Thoracic aorta (tissue), 2 donors: ENCODE measurements around the gene OTOA. TPM values are rescaled to one million over a fixed set of nuclear protein-coding genes. Genes with fewer than 3 reads are reported as not detected.
A peak's percentile ranks its signal among the peaks of the same experiment; 100 is the strongest.
"Not testable (repeated sequence)": the region's sequence is repeated elsewhere in the genome, so short reads cannot be mapped to it uniquely, and the experiment has no call there.

Source experiments
- ATAC-seq: fragments of 150-250 bp; one replicate; pipeline ENCODE4 v1.8.0; 2017; ENCODE audit warnings: low read depth; ENCODE audit not compliant: insufficient number of reproducible peaks, low FRiP score
- DNase-seq: peaks from one replicate; pipeline ENCODE4 v3.0.0-alpha.2; 2020; ENCODE audit warnings: low spot score
- H3K27ac ChIP-seq, 2 donors: fragments of 200-600 bp; sonication (generic); 1 replicate in 1 of 2; 2 replicates in 1 of 2; pipeline ENCODE4 v1.5.1; 2016; ENCODE audit warnings: mild to moderate bottlenecking in 2 of 2, moderate library complexity in 2 of 2
- H3K27me3 ChIP-seq: fragments of 200-600 bp; sonication (generic); replicated peaks from 2 replicates; pipeline ENCODE4 v1.6.0; 2016; ENCODE audit warnings: mild to moderate bottlenecking; ENCODE audit not compliant: insufficient read depth
- H3K36me3 ChIP-seq: fragments of 200-600 bp; sonication (generic); one replicate; pipeline ENCODE4 v1.5.1; 2016
- H3K4me1 ChIP-seq, 2 donors: fragments of 200-600 bp; sonication (generic); 1 replicate in 1 of 2; 2 replicates in 1 of 2; pipeline versions ENCODE4 v1.5.1 to v1.6.0; 2016; ENCODE audit warnings: low read depth in 2 of 2, mild to moderate bottlenecking in 1 of 2; ENCODE audit not compliant: control insufficient read depth in 1 of 2
- H3K4me3 ChIP-seq: fragments of 200-600 bp; sonication (generic); 2 replicates; pipeline ENCODE4 v1.5.1; 2016; ENCODE audit warnings: mild to moderate bottlenecking
- H3K9me3 ChIP-seq: fragments of 200-600 bp; sonication (generic); 2 replicates; pipeline ENCODE4 v1.5.1; 2016
- total RNA-seq, 2 donors: library from RNA; depleted of rRNA; stranded (reverse); fragments of >200 nt; gene quantifications; one replicate each; pipeline versions ENCODE4 v1.1.0 to v1.2.3, GENCODE V29; 2016
- TF ChIP-seq, protein P1 (sequence below): fragments of 200-600 bp; sonication (generic); IDR thresholded peaks from one replicate; pipeline ENCODE4 v1.5.1; 2019; ENCODE audit warnings: antibody characterized with exemption

OTOA gene
- total RNA-seq, 2 donors from 2014 or later: 0.21 TPM; not detected in 1

DNA sequence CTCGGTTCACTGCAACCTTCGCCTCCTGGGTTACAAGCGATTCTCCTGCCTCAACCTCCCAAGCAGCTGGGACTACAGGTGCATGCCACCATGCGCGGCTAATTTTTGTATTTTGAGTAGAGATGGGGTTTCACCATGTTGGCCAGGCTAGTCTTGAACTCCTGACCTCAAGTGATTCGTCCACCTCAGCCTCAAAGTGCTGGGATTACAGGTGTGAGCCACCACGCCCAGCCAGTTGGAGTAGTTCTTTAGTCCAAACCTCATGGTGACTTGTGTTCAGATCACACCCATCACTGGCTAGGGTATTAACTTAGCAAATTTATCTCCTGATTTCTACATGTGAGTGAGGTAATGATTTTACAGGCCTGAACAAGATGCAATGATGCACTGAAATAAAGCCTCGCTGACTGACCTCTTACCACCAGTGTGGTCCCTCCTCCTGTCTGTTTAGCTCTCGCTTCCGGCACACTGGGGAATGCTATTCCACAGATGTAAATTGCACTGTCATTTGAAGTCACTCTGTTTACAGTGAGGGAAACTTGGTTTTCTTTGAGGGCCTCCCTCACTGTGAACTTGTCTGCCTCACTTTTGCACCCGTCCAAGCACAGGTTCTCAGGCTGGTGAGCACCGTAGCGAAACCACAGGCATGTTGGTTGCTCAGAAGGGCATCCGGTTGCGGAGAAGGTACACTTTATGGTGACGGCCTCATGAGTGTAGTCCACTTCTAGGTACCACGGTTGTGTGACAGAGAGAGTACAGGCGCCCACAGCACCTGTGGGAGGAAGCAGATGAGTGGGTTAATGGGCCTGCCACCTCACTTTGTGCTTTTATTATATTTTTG, 16.8 kb upstream of the OTOA start:
- TF ChIP-seq, protein P1, sequence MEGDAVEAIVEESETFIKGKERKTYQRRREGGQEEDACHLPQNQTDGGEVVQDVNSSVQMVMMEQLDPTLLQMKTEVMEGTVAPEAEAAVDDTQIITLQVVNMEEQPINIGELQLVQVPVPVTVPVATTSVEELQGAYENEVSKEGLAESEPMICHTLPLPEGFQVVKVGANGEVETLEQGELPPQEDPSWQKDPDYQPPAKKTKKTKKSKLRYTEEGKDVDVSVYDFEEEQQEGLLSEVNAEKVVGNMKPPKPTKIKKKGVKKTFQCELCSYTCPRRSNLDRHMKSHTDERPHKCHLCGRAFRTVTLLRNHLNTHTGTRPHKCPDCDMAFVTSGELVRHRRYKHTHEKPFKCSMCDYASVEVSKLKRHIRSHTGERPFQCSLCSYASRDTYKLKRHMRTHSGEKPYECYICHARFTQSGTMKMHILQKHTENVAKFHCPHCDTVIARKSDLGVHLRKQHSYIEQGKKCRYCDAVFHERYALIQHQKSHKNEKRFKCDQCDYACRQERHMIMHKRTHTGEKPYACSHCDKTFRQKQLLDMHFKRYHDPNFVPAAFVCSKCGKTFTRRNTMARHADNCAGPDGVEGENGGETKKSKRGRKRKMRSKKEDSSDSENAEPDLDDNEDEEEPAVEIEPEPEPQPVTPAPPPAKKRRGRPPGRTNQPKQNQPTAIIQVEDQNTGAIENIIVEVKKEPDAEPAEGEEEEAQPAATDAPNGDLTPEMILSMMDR: no peak
- Histone ChIP-seq H3K27me3 (no peaks in the 10 kb centered on the region), H3K4me3 (no peak overlapping the region), H3K4me1 (peaks cover 9 to 10% of the 10 kb centered on the region in 2 donors), H3K36me3 (no peaks in the 10 kb centered on the region), H3K27ac (no peak overlapping the region), H3K9me3 (no peaks in the 10 kb centered on the region)
- DNase-seq: no peak
- no peak for ATAC-seq

DNA sequence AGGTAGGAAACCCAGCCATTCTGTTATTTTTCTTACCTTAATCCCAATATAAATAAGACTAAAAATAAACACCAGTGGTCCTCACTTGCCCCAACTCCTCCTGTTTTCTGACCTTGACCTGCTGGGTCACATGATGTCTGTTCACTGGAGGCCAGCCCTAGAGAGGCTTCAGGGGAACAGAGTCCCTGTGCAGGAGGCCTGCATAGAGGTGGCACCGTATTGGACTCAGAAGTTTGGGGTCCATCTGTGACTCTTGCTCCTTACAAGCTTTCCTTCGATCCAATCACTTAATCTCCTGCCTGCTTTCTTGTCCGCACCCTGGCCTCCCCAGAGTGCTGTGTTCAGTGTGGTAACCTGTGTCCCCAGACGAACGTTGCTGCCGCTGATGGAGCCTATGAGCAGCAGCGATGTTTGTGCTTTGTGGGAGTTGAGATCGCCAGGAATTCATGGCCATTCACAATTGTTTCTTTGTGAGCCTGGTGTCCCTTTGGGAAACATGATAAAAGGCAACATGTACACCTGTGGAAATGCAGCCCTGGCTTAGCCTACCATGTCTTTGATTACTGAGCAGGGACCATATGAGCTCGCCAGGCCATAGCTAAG, 16.1 kb upstream of the OTOA start:
- Histone ChIP-seq H3K27ac (no peak overlapping the region), H3K4me3 (no peak overlapping the region), H3K27me3 (no peaks in the 10 kb centered on the region)

DNA sequence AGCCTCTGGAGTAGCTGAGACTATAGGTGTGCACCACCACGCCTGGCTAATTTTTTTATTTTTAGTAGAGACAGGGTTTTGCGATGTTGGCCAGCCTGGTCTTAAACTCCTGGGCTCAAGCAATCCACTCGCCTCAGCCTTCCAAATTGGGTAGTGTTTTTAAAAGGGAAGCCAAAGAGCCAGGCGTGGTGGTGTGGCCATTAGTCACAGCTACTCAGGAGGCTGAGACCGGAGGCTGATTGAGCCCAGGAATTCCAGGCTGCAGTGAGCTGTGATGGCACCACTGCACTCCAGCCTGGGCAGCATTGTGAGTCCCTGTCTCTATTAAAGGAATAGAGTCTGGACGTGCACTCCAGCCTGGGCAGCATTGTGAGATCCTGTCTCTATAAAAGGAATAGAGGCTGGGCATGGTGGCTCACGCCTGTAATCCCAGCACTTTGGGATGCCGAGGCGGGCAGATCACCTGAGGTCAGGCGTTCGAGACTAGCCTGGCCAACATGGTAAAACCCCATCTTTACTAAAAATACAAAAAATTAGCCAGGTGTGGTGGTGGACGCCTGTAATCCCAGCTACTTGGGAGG, 13.9 kb upstream of the OTOA start:
- H3K27me3 ChIP-seq, H3K9me3 ChIP-seq, ATAC-seq, DNase-seq, H3K27ac ChIP-seq, H3K4me3 ChIP-seq, H3K36me3 ChIP-seq, H3K4me1 ChIP-seq: not testable (repeated sequence)

More for the DNA sequence above, 16.1 kb upstream of the OTOA start:
- no peaks in the 10 kb centered on the region for H3K9me3 ChIP-seq
- TF ChIP-seq, protein P1: no peak
- H3K36me3 ChIP-seq: no peaks in the 10 kb centered on the region
- ATAC-seq (no peak), DNase-seq (no peak)
- H3K4me1 ChIP-seq: peaks cover 9 to 10% of the 10 kb centered on the region in 2 donors

DNA sequence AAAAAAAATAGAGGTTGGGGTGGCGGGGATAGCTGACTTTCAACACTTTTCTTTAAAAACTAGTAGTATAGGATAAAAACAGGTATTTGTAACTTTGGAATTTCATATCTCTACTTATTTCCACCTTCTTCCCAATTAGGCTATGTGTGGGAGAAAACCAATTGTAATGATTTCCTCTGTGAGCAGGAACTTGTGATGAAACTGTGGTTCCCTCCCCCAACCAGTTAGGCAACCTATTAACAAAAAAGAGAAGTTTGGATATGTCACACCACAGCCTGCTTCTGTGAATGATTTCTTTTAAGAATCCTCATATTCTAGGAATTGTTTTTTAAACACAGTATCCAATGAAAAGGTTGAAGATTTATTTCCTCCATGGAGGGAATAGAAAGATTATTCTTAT, 13.2 kb upstream of the OTOA start:
- H3K27me3 ChIP-seq: no peaks in the 10 kb centered on the region
- DNase-seq (no peak), ATAC-seq (no peak)
- no peaks in the 10 kb centered on the region for H3K9me3 ChIP-seq
- TF ChIP-seq, protein P1: no peak
- H3K4me1 ChIP-seq: peaks cover under 1 to 6% of the 10 kb centered on the region in 2 donors
- no peak overlapping the region for H3K27ac ChIP-seq
- H3K4me3 ChIP-seq: no peak overlapping the region
- no peaks in the 10 kb centered on the region for H3K36me3 ChIP-seq

DNA sequence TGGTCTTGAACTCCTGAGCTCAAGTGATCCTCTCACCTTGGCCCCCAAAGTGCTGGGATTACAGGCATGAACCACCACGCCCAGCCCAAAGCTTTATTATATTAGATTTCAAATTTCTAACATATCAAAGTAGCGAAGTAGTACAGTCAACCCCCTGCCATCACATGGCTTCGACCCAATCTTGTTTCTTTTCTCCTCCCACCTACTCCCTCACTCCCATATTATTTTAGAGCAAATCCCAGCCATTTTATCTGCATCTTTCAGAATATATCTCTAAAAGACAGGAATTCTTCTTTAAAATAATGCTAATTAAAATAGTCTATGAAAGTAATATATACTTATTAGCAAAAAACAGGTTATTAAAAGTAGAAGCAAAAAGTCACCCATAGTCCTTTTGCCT, 12.3 kb upstream of the OTOA start:
- Histone ChIP-seq H3K4me1 (no peaks in the 10 kb centered on the region), H3K4me3 (peak overlapping the region; percentile 36), H3K27me3 (no peaks in the 10 kb centered on the region), H3K27ac (no peak overlapping the region), H3K9me3 (no peaks in the 10 kb centered on the region), H3K36me3 (no peaks in the 10 kb centered on the region)
- ATAC-seq (no peak), DNase-seq (no peak)
- TF ChIP-seq, protein P1: no peak
